Thyroid gland (tissue), 4 donors: ENCODE measurements around the gene NAT10.
A peak's percentile ranks its signal among the peaks of the same experiment; 100 is the strongest.

Source experiments
- POLR2A ChIP-seq, 2 donors: fragments of 450-650 bp; IDR thresholded peaks; one replicate each; pipeline ENCODE4 v1.6.1; 2017; ENCODE audit warnings: antibody characterized with exemption in 2 of 2, mild to moderate bottlenecking in 2 of 2, moderate library complexity in 1 of 2
- TF ChIP-seq, protein P1 (sequence below), 6 experiments: fragments of 200-600 bp in 3 of 6; fragments of 450-650 bp in 3 of 6; sonication (generic) in 3 of 6; IDR thresholded peaks; one replicate each; pipeline ENCODE4 v1.5.1; 2016 to 2019; ENCODE audit warnings: antibody characterized with exemption in 6 of 6, mild to moderate bottlenecking in 2 of 6, inconsistent platforms in 1 of 6, moderate library complexity in 1 of 6

DNA sequence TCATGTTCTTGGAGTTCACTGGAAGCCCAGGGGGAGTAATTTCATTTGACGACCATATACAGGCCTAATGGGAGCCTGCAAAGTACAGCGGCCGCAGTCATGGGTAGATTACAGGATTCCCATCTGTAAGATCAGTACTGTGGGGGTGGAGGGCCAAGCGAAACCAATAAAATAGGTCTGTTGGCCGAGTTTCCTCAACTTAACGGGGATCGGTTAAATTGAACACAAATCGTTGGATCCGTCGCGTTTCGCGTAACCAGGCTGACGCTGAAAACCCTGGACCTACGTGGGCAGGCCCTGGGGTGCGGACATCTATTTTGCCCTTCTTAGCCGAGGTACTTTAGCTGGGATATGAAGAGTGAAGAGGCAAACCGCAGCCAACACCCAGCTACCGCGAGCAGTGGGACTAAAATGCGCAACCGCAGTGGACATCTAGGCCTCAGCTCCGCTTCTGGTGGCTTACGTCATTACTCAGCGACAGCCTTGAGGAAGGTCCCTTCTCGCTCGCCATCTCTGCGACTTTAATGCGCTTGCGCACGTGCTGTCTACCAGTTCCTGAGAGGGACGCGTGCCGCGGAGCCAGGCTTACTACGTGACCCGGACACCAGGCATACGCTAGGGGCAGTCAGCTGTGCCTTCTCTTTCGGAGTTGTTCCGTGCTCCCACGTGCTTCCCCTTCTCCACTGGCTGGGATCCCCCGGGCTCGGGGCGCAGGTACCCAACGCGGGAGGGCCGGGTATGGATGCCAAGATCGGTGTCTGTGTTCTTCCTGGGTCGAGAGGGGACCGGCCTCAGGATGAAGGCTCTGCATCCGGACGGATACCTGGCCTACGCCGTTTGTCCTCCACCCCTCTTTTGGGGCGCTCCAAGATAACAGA lies at the start of gene NAT10:
- TF ChIP-seq, protein P1, sequence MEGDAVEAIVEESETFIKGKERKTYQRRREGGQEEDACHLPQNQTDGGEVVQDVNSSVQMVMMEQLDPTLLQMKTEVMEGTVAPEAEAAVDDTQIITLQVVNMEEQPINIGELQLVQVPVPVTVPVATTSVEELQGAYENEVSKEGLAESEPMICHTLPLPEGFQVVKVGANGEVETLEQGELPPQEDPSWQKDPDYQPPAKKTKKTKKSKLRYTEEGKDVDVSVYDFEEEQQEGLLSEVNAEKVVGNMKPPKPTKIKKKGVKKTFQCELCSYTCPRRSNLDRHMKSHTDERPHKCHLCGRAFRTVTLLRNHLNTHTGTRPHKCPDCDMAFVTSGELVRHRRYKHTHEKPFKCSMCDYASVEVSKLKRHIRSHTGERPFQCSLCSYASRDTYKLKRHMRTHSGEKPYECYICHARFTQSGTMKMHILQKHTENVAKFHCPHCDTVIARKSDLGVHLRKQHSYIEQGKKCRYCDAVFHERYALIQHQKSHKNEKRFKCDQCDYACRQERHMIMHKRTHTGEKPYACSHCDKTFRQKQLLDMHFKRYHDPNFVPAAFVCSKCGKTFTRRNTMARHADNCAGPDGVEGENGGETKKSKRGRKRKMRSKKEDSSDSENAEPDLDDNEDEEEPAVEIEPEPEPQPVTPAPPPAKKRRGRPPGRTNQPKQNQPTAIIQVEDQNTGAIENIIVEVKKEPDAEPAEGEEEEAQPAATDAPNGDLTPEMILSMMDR (IDR thresholded peaks at IDR 0.05): peak in 1 of 6 experiments; percentile 34
- TF ChIP-seq POLR2A (IDR thresholded peaks at IDR 0.05): peak in 1 of 2 donors; percentile 85
